ENCODE measurements around the gene RLBP1.

Gene RLBP1

DNA sequence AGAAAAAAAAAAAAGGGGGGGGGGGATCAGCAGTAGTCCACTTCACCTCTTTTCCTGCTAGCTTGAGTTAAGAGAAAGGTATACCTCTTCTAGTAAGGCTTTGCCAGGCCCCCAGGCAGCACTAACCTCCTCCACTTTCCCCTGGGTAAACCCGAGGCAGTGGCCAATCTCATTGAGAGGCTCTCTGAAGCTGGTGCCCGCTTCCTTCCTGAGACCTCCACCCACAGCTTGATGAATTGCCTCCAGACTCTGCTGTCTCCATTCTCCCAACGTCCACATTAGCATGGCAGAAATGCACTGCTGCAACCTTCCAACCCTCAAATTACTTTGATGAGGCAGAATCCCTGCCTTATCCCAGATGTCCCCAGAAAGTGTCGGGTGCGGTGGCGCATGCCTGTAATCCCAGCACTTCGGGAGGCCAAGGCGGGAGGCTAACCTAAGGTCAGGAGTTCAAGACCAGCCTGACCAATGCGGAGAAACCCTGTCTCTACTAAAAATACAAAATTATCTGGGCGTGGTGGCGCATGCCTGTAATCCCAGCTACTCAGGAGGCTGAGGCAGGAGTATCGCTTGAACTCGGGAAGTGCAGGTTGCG is 15.3 kb downstream of the RLBP1 start:
- no peak for DNase-seq (ENCODE audit: low read depth)

DNA sequence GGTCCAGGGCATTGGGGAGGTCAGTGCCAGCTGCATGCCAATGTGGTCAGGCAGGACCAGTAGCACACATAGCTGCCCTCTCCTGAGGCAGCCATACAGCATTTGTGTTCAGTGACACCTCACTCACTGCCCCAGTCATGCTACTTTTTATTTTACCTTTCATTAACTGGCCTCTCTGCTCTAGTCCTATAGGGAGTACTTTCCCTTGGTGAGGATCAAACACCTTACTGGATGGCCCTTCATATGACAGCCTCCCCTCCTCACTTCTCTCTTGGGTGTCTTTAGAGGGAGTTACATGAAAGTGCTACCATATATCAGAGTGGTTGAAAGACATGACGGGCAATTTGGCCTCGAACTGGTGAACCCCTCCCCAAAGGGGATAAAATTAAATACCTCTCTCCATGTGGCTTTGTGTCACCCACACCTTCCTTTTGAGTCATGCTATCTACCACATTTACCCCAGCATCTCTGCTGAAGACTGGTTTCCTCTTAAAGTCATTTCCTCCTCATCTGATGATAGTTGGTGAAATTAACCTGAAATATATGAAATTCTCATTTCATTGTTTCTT is 17.6 kb downstream of the RLBP1 start:
- no peak for DNase-seq (ENCODE audit: low read depth)

DNA sequence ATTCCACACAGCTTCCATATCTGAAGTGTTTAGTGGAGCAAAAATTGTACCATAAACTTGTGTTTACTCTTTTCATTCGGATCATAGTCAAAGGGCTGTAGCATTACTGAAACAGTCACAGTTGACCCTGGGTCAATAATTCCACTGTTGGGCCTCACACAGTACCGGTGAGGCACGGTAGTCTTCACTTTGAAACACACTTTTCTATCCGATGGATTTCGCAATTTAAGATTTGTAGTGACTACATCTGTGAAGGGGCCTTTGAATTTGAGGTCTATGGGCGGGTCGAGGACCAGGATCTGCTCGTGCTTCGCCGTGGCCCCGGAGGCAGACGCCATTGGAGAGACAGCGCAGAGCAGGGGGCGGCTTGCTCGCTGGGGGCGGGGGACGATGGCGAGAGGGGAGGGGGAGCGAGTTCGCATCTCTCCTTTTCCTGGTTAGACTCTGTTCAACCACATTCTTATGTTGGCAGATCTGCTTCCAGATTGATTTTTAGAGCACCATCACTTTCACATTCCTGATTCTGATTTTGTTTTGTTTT is 19.8 kb downstream of the RLBP1 start:
- DNase-seq (ENCODE audit: low read depth): no peak

DNA sequence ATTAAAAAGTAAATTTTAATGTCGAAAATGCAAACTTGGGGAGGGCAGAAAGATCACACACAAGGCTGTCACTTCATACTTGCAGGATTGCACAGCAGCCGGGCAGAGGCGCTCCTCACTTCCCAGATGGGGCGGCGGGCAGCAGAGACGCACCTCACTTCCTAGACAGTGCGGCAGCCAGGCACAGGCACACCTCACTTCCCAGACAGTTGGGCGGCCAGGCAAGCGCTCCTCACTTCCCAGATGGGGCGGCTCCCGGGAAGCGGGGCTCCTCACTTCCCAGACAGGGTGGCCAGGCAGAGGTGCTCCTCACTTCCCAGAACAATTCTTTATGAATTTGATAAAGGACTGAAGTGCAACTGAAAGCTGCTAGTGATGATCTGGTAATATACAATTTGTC is 21.2 kb downstream of the RLBP1 start:
- no peak for DNase-seq (ENCODE audit: low read depth)

DNA sequence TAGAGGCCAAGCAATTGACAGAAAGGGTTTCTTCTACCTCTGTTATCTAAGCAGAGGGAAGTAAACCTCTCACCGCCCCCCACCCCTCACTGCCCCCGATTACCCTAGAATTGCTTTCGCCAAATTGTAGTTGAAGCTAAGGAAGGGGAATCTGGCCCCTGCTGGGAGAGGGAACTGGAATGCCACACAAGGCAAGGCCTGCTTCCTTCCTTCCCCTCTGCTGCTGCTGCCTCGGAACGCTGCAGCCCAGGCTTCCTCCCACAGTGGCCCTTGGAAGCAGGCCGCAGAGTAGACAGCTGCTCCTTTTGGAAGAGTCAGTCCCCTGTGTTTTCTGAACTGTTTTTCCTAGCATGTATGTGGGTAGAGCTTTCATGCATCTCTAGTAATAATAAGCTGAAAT is 21.6 kb downstream of the RLBP1 start:
- DNase-seq (ENCODE audit: low read depth): no peak

DNA sequence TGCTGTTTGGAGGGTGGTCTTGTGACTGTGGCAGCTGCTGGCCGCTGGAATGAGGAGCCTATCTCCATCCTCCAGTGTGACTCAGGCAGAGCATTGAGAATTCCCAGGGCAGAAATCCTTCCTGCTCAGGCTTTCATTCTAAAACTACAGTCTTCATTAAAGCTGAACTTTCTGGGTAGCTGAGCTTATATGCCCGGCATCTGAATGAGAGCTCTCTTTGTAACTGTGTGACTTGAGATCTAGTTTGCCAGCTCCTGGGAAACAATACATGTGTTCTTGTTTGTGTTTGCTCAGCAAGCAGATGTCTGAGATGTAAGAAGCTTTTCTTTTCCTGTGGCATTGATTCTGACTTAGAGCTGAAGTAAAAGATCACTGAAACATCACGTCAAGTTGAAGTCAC is 22.4 kb downstream of the RLBP1 start:
- DNase-seq (ENCODE audit: low read depth): no peak

DNA sequence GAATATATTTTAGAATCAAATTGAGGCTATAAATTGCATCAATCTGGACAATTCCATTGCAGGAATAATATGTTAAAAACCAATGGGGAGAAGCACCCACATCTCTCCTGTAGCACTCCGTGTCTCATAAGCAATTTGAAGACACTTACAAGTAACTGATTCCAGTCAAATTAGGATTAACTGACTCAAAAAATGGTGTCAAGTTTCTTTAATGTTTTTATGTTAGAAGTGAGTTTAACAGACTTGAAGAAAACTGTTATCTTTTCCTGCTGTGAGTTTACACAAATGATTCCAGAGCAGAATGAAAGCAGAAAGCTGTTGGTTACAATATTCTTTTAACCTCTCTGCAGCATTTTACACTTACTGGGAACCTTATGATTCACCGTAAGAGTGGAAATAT is 23.2 kb downstream of the RLBP1 start:
- DNase-seq (ENCODE audit: low read depth): no peak

DNA sequence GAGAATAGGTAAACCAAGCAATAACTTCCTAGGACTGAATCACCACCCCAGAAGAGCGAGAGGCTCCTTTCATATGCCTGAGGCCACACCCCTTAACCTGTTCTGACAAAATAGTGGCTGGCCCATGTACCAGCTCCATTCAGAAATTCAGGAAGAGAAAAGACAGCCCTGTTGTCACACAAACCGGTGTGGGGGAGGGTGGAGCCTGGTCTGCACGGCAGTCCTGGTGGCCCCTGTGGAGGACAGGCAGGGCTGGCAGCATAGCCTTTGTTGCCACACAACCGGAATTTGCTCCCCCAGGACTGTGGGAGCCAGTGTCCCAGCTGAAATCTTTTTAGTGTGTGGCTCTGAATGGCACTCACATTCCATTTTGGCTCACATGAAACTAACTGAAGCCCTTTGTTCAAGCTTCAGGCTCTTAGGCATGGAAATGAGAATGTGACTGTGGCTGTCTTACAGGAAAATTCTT is 23.8 kb downstream of the RLBP1 start:
- DNase-seq (ENCODE audit: low read depth): no peak

DNA sequence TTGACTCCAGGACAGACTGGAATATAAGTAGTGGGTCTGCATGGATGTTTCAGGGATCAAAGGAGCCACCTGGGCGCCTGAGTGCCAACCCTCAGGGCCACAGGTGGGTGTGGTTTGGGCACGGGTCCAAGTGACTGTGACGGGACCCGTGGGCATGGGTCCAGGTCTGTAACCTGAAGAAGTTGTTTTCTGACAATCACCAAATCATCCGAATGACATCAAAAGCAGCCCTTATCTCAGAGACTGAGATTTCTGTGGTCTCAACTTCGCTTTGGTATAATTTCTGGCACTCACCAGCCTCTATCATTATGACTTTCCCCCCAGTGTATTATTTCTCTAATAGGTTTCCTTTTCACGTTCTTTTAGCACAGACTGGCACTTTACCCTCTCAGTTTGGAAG is 24.4 kb downstream of the RLBP1 start:
- no peak for DNase-seq (ENCODE audit: low read depth)

DNA sequence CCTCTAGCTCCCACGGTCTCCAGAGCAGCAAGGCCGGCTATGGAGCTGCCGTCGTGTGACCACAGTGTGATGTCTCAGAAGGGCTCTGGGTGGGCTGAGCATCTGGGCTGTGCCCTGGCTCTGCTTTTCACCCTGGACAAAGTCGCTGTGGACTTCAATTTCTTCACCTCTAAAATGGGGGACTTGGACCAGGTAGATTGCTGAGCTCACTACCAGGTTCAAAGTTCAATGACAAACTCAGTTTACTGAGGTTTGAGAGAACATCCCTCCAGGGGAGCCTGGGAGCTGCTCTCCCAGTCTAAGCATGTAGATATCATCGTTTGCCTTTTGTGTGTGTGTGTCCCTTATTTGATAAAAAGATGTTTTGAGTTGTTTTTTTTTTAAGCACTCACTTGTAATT is 25.1 kb downstream of the RLBP1 start:
- DNase-seq (ENCODE audit: low read depth): no peak

DNA sequence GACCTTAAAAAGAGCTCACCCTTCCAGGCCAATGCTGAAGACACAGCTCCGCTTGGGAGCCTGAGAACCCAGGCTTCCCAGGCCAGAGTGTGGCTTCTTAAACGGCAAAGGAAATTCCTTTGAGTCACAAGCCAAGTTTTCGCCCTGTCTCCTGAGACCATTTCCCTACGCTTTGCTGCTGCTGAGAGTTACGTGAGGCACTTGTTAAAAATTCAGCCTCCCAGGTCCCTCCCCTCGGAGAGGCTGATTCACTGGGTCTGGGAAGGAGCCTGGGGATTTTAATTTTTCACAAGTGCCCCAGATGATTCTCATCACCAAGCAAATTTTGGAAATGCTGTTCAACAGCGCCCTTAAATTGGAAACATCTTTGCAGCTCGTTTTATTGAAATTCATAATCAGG is 25.5 kb downstream of the RLBP1 start:
- DNase-seq (ENCODE audit: low read depth): no peak

DNA sequence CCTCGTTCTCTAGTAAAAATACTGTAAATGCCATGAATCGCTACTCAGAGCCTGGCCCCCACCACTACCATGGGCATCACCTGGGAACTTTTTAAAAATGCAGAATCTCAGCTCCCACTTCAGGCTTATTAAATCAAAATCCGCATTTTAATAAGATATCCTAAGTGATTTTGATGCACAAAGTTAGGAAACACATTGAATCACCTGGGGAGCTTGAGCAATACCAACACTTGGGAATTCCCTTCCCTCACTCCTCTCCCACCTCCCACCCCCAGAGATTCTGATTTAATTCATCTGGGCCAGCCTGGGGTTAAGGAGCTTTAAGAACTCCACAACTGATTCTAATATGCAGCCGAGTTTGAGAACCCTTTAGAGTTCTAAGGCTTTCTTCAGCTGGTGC is 26.8 kb downstream of the RLBP1 start:
- no peak for DNase-seq (ENCODE audit: low read depth)

DNA sequence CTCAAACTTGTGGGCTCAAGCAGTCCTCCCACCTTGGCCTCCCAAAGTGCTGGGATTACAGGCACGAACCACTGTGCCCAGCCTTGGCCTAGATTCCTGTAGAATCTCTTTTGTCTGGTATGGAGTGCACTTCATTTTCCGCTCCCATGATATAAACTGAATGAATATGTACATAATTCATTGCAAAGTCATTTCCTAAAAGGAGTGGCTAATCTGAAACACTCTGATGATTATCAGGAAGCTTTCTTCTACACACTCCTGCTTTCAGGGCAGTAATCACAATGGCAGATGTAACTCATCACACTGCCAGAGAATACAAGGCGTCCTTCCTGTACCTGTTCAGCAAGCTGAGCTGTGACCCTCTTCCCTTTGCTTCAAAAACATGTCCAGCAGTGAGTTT is 28.6 kb downstream of the RLBP1 start:
- no peak for DNase-seq (ENCODE audit: low read depth)

DNA sequence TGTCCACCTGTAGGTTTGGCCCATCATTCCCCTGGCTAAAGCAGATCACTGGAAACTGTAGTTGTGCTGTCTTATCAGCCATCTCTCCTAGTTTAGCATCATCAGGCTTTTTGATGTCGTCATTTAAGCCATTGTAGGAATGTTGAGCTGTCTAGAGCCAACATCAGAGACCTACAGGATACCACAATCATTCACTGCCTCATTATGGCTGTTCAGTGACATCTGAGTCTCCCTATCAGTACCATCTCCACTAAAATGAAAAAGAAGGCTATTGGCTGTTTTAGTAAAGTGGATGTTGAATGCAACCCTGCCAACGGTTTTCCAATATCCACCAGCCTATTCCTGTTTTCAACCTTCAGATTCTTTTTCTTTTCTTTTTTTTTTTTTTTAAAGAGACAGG is 29.2 kb downstream of the RLBP1 start:
- no peak for DNase-seq (ENCODE audit: low read depth)

DNA sequence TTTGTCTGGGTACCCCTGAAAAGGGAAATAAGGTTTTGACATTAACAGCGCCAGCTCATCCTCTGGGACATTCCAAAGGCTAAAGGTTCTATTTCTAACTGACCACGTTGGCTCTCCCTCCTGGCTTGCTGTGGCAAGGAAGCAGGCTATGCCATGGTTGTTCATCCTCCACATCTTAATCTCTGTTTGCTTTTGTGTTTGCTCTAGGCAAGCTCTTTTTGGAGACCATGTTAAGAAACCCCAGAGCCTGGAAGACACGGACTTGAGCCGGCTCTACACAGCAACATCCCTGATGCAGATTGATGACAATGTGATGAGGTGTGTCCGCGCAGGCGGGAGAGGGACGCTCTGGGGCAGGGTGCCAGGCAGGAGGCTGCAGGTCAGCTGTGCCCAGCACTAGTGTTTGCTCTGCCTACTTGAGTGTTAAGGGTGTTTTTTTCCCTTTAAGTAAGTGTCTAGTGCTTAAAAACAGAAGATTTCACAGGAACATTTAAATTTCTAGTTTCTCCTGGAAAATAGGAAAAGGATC is 33.3 kb downstream of the RLBP1 start:
- DNase-seq (ENCODE audit: low read depth): no peak

DNA sequence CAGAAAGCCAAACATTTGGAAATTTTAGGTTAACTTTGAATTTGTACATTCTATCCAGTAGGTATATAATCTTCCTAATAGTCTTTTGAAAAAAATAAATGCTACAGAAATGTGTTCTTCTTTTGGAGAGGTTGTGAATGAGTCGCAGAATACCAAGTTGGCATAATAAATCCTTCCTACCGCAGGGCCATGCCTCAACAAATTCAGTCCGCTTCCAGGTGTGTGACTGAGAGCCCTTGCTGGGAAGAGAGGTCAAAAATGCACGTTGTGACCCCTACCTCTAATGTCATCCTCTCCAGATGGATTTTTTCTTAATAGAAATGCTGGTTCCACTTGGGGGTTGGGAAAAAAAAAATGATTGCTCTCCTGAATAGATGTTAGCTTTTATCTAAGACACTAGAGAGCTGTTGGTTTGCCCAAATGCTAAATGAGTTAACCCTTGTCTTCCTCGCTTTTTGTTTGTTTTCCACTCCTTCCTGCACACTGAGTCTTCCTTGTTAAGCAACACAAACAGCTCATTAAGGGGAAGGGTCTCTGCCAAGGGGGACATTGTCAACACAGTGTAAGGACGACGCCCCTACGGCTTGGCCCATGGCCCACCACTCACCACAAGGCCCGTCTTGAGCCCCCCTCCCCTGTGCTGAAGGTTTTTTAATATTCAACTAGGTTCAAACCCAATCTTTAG is 33.9 kb downstream of the RLBP1 start:
- DNase-seq (ENCODE audit: low read depth): no peak

DNA sequence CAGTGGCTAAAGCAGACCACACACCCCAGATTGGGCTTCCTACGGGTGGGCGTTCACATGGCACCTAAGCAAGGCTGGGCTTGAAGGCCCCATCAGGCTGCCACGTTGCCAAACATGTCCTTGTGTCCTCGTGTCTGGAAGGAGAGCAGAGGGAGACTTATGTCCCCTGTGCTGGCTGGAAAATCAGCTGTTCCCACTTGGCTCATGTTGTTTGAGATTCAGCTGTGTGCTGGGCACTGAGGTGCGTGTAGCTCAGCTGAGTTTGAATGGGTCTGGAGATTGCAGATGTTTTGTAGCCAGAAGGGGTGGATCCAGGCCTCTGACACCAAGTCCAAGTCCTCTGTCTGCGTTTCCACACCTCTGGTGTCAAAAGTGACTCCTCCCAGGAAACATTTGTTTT is 34.6 kb downstream of the RLBP1 start:
- DNase-seq (ENCODE audit: low read depth): no peak

DNA sequence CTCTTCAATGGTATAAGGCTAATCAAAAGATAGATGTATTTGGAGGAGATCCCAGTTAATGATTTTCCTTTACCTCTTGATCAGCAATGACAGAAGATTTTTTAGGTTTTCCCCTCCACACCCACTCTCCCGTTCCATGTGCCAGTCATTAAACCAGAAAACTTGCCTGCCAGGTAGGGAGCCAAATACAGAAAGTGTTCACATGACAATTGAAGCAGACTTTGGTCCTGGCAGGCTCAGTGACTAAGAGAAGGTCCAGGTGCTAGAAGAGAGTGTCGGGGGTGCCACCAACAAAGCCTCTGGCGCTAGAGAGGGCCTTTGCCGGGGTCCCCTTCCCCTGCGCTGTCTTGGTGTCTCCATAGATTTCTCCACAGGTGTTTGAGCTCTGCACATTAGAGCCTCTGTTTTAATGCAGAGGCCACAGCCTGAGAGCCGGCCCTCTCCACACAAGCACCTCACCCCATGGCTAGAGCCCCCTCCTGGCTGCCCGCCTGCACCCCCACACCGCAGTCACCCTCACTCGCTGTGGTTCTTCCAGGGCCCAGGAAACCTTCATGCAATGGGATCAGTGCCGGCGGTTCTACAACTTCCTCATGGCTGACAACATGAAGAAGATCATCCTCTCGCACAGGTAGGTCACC is 36.4 kb downstream of the RLBP1 start:
- no peak for DNase-seq (ENCODE audit: low read depth)

DNA sequence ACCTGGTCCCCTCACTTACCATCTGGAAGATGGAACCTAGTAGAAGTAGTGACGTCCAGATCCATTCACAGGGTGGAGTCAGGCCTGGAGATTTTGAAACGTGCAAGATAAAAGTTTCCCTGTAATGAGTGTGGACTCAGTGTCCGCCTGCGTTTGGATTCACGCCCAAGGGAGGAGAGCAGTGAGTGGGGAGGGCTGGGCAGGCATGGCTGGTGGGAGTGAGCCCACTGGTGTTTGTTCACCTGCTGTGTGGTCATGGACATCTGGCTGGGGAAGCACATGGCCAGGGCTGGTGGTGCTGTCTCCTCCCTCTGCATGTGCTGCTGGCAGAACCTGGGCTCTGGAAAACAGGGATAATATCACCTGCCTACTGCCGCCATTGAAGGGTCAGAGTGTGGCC is 37.0 kb downstream of the RLBP1 start:
- DNase-seq (ENCODE audit: low read depth): no peak

DNA sequence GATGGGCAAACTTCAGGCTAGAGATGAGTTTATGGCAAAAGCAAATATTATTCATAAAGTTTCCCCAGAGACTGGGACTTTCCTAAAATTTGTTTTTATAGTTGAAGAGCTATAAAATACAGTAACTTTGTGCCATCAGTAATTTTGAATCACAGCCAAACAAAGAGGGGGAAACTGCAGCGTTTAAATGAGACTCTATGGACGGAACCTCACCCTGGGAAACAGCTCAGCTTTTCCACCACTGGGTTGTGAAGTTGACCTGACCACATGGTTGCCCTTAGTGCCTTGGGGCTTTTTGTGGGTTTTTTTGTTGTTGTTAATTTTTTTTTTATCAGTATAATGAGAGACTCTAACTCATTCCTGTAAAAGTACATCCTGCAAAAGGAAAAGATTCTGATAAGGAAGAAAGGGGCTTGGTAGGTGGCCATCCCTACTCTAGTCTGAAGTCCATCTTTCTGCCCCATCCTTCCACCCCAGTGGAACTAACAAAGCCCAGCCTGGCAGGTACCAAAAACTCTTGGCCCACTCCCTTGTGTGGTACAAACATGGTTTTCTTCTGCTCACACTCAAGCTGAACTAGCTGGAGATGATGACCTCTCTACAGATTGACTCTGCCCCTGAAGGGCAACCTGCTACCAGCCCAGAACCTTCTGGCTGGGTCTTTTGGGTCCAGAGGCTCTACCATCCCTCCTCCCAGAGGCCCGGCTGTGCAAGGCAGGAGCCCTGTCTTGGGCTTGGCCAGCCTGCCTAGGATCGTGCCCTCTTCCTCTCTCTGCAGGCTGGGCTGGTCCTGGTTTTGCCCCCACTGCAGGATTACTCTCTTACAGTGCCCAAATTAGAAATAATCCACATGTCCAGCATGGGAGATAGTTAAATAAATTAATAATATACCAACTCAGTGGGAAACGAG is 41.2 kb downstream of the RLBP1 start:
- no peak for DNase-seq (ENCODE audit: low read depth)

DNA sequence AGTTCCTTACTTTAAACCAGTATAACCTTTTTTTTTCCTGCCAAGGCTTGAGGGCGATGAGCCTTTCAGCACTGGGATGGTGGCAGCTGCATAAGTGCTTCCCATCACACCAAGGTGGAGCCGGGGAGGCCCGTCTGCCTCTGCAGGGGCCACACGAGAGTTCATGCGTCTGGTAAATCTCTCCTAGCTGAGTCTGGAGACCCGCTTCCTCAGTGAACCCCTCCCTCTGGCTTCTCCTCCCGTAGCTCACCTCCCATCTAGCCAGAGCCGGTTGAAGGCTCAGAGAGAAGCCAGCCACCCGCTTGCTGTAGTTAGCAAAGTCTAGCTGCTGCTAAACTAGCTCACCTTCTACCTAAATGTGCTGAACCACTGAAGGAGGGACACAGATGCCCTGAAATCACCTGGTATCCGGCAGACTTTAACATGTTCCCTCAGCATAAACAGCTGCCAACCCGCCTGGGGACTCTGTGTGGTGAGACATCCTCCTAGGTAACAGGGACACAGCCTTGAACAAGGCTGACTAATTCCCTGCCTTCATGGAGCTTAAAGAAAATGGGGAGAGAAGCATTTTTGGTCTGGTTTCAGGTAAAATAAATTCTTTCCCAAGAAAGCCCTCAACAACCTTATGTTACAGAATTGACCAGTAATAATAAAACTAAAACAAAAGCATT is 42.9 kb downstream of the RLBP1 start:
- no peak for DNase-seq (ENCODE audit: low read depth)

All from GM04503 (cell line).